Non-pigmented ciliary epithelial cell (primary cell): Measurements from ENCODE around the gene PRCC.
"Not testable (repeated sequence)": the region's sequence is repeated elsewhere in the genome, so short reads cannot be mapped to it uniquely, and the experiment has no call there.

Experiments
- DNase-seq: peaks from one replicate; pipeline ENCODE4 v3.0.0-alpha.2; 2010; ENCODE audit warnings: low read depth

The PRCC gene

DNA sequence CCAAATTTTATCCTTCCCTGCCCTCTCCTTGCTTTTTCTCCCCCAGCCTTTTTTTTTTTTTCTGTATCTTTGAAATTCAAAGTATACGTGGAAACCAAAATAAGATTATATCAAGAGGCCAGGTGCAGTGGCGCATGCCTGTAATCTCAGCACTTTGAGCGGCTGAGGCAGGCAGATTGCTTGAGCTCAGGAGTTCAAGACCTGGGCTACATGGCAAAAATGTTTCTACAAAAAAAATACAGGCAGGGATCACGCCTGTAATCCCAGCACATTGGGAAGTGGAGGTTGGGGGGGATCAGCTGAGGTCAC, 6.6 kb upstream of the PRCC start:
- no peak for DNase-seq

DNA sequence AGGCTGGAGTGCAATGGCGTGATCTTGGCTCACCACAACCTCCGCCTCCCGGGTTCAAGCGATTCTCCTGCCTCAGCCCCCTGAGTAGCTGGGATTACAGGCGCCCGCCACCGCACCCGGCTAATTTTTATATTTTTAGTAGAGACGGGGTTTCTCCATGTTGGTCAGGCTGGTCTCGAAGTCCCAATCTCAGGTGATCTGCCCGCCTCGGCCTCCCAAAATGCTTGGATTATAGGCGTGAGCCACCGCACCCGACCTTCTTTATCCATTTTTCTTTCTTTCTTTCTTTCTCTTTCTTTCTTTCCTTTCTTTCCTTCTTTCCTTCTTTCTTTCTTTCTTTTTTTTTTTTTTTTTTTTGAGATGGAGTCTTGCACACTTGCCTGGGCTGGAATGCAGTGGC, 2.2 kb upstream of the PRCC start:
- DNase-seq = not testable (repeated sequence)

DNA sequence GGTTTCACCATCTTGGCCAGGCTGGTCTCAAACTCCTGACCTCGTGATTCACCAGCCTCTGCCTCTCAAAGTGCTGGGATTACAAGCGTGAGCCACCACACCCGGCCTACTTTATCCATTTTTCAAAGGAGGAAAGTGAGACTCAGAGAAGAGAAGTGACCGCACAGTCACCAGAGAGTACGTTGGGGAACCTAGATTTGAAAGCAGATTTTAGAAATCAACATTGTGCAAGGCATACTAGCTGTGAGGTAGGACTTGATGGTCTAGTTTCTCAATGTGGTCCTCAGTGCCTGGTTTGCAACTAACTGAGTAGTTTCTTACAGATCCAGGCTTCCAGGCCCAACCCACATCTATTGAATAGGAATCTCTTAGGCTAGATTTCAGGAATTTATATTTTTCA, 1.7 kb upstream of the PRCC start:
- DNase-seq = no peak

DNA sequence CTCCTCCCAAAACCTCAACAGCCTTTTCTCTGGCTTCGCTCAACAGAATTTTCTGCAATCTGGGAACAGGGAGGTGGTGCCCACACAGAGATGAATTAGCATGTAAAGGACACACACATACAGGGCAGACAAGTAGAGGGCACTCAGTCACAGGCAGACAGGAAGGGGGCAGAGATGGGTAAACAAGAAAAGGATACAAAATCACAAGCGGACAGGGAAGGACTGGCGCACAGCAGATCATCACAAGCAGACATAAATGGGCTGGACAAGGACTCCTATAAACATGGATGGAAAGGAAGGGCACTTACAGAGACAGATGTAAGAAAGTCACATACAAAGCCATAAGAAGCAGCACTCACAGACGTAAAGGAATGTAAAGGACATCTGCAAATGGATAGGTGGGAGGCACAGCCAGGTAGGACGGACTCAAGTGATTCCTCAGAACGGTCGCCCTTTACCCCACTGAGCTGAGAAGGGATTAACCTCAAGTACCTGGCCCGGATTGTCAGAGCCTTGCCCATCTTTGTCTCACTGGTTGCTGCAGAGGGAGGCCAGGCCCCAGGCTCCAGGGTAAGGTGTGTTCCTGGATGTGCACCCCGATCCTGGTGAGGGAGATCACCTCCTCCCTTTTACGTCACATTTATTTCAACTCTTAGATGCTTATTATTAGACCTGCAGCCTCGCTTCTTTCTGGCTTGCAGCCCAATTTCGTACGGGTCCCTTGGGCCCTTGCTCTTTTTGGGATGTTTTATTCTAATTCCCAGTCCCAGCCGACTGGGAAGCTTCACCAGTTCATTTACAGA, 836 bp upstream of the PRCC start:
- DNase-seq = no peak

DNA sequence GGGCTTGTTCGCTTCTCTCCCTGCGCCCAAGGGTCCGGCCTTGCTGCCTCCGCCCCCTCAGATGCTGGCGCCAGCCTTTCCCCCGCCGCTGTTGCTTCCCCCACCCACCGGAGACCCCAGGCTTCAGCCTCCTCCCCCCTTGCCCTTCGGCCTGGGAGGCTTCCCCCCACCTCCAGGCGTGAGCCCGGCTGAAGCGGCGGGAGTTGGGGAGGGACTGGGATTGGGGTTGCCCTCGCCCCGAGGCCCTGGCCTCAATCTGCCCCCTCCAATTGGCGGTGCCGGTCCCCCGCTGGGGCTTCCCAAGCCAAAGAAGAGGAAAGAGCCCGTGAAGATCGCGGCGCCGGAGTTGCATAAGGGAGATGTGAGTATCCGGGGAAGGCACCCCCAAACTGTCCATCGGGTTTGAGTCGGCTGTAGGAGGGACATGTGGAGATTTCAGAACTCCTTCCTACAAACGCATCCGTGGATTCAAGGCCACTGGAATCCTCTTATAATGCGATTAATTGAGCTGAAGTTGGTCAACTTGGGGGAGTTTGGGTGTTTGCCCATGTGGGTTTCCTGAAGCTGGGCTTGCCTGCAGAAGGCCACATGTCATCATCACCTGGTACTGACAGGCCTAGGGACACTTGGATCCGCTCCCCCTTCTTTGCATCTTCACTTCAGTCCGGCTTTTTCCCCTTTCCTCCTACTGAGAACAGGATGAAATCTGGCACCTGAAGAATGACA, 707 bp downstream of the PRCC start:
- DNase-seq = no peak

DNA sequence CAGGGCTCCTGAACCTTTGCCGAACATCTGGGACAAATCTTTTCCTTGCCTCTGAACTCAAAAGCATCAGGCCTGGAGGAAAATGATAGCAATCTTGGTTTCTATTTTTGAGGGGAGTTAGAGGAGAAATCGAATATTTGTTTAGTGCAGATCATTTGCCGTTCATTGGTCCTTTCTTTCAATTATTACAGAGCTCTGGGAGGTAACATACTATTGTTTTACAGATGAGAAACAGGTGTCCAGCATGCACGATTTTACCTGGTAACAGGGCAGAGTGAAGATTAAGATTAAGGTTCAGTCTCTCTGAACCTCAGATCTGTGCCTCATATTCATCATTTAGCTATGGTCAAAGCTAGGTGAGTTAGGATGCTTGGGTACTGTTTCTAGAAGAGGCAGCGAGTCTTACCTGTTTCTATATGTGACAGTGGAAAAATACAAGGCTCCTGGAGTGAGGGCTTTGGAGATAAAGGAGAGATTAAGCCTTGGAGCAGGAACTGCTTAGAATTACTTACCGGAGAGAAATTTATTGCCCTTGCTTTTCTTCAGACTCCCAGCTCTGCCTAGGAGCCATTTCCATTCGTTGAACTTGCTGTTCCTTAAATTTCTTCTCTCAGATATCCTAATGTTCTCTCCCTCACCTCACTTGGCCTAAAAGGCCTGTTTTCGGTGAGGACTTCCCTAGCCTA, 1.4 kb downstream of the PRCC start:
- no peak for DNase-seq

DNA sequence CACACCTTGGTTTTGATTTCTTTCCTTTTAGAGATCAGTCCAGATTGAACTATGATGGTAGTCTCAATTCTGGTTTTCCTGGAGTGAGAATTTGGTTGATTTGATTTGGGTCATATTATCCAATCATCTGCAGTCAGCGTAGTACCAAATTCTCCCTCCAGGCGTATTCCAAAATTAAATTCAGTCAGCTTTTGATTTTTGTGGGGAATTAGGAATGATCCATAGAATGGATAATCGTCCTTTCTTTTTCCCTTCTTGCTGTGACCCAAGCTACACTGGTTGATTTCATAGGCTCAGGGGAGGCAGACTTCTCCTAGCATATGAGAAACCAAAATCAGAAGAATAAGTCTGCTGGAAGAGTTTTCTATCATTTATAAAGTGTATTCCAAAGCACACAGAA, 4.9 kb downstream of the PRCC start:
- no peak for DNase-seq

DNA sequence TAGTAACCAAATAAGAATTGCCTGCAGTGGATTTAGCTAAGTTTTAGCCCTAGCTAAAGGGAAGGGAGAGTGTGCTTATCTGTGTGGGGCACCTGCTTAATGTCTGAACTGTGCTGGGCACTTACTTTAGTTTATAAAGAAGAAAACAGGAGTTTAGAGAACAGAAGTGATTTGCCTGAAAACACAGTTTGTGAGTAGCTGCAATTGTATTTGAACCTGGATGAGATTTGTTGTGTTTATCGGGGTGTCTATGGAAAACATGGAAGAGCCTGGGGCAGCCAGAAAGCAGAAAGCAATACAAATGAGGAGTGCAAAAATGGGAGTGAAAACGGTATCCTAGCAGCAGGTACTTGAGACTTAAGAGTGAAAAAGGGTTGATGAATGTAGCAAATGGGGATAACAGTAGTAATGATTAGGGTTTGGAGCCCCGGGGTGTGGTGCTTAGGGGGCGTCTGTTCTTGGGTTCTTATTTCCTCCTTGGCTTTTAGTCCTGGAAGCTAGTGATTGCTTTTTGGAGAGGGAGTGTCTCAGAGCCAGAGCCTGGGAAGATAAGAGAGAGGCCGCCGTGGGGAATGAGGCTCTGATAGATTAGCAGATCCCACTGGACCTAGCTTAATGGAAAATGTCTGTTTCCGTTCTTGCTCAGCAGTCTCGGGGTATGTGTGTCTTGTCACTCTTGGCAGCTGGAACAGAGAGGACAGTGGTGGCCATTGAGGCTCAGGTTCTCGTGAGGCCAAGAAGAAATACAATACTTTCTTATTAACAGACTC, 5.6 kb downstream of the PRCC start:
- no peak for DNase-seq

DNA sequence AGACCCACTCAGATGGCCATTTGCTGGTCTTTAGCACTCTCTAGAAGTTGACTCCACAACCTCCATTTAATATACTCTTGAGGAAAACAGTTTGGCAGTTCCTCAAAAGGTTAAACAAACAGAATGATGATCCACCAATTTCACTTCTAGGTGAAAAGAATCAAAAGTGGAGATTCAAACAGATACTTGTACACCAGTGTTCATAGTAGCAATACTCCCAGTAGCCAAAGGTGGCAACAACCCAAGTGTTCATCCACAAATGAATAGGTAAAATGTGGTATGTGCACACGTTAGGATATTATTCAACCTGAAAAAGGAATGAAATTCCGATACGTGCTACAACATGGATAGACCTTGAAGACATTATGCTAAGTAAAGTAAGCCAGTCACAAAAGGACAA, 6.3 kb downstream of the PRCC start:
- DNase-seq = no peak

DNA sequence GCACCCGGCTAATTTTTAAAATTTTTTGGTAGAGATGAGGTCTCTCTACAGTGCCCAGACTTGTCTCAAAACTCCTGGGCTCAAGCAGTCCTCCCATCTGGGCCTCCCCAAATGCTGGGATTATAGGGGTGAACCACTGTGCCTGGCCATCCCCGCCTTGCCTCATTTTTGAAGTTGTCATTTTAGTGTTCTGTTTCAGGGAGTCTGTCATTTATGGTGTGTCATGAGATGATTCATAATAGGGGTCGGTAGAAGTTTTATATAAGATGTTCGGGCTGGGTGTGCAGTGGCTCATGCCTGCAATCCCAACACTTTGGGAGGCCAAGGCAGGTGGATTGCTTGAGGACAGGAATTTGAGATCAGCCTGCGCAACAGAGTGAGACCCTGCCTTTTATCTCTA, 8.5 kb downstream of the PRCC start:
- DNase-seq = no peak

DNA sequence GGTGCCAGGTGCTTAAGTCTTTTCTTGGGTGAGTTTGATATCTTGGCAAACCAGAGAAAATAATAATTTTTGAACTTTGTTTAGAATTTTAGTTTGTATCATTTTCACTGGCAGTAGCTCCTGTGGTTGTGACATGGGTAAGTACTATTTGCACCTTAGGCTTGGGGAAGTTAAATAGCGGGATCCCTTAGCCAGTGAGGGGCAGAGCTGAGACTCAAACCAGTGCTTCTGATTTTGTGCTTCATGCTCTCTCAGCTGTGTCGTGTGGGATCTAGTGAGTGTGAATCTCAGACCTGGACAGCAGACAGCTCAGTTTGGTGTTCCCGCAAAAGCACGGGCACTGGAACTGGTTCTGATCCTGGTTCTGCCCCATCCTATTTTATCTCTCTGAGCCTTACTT, 9.6 kb downstream of the PRCC start:
- no peak for DNase-seq

DNA sequence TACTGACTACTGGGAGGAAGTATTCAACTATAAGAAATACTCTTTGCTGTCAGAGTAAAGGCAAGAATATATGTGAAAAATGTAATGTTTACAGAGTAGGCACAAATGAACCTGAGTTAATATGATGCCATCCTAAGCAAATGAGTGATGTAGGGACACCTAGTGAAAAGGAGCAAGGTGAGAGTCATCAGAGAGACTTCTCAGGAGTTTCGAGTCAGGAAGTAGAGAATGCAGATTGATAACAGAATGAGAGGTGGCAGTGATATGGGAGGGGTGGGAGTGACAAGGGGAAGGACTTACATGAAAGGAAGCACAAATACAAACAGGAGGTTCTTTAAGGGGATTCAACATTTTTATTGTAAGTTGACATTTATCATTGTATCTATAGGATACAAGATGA, 10.2 kb downstream of the PRCC start:
- DNase-seq = no peak

DNA sequence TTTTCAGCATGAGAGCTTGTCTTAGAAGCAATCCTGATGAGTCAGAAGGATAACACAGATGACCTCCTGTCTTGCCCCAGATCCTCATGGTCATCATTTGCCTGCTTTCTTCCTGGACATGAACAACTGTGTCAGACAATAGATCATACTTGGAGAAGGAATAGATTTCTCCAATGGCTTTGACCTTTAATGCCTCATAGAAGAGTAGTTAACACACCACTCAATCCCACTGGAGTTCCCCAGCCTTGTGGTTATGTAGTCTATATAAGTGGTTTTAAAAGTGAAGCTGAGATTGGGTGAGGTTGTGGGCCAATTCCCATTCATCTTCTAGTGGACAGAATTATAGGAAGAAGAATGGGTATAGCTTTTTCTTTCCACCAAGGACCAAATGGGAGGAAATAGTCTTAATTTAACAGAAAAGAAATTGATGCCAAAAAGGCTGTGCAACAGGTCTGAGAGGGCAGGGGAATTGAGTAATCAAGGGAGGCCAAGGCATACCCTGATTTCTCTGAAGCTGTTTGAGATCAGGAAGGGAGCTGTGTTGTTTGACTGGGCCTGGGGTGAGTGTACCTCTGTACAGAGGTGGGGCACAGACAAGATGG, 14.4 kb downstream of the PRCC start:
- no peak for DNase-seq

DNA sequence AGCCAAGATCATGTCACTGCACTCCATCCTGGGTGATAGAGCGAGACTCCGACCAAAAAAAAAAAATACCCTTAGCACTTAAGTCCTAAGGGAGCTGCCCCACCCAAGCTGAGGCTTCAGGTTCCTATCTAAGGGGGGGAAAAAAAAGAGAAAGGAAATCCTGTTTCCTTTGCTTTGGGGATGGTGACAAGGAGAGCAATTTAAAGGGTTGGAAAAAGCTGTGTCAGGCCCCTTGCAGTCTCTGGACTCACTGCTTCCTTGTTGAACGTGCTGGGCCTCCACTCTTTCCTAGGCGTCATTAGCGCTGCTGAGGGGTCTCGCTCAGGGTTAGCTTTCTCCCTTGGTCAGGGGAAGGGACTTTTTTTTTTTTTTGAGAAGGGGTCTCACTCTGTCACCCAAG, 18.1 kb downstream of the PRCC start:
- DNase-seq = no peak

DNA sequence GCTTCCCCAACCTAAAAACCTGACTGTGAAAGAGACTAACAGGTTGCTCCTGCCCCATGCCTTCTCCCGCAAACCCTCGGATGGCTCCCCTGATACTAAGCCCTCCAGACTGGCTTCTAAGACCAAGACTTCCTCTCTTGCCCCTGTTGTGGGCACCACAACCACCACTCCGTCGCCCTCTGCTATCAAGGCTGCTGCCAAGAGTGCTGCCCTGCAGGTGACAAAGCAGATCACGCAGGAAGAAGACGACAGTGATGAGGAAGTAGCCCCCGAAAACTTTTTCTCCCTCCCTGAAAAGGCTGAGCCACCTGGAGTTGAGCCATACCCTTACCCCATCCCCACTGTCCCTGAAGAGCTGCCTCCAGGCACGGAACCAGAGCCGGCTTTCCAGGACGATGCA, 19.3 kb downstream of the PRCC start:
- DNase-seq = no peak

DNA sequence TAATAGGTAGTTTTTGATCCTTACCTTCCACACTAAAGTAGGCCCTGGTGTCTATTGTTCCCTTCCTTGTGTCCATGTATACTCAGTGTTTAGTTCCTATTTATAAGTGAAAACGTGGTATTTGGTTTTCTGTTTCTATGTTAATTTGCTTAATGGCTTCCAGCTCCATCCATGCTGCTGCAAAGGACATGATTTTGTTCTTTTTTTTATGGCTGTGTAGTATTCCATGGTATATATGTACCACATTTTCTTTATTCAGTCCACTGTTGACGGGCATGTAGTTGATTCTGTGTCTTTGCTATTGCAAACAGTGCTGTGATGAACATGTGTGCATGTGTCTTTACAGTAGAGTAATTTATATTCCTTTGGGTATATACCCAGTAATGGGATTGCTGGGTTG, 20.8 kb downstream of the PRCC start:
- no peak for DNase-seq

DNA sequence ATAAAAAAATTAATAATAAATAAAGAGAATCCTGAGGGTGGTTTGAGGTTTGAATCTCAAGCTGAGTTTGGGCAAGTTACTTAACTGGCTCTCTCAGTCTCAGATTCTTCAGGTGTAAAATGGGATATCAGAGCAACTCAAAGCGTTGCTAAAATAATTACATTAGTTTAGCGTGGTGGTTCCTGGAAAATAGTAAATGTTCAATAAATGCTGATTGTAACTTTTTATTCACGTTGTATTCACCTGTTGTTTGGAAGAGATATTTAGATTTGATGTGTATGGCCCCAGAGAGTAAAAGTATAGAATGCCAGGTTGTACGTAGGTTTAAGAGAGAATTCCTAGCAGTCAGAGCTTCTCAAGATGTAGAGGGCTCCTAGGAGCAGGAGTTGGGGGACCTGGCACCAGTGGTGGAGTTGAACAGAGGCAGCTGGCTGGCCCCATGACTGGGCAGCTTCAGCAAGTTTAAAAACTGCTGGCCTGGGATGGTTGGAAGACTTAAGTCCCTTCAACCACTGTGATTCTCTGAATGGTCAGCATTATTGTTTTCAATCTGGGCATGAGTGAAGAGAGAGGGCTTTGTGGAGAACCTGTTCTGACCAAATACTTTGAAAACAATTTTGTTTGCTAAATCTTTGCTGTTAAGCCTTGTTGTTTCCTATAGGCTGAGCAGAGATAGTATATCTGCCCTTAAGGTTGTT, 22.4 kb downstream of the PRCC start:
- DNase-seq = no peak

DNA sequence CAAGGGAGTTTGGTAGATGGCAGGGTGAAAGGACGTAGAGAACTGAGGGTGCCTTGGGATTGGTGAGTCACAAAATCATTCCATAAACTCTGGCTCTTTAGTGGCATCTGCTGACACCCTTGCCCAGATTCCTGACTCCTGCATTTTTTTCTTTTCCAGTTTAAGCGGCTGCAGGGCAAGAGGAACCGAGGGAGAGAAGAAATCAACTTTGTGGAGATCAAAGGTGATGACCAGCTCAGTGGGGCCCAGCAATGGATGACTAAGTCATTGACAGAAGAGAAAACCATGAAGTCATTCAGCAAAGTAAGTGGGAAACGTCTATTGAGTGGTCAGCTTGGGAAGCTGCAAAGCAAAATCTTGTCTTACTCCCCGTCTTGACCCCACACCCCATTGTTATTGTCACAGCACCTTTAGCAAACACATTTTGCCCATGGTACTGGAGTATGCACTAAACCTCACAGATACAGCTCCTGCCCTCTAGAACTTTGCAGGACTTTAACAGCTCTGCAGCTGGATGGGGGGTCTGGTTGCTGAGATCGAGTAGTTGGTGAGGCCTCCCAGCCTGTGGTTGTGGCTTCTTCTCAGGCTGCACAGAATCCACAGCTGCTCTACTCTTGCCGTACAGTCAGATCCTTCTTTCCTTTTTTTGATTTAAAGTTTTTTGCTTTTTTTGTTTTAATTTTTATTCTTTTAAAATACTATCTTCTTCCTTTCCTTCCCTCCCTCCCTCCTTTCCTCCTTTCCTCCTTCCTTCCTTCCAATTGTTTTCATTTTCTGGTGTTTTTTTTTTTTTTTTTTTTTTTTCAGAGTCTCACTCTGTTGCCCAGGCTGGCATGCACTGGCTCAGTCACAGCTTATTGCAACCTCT, 27.4 kb downstream of the PRCC start:
- no peak for DNase-seq

DNA sequence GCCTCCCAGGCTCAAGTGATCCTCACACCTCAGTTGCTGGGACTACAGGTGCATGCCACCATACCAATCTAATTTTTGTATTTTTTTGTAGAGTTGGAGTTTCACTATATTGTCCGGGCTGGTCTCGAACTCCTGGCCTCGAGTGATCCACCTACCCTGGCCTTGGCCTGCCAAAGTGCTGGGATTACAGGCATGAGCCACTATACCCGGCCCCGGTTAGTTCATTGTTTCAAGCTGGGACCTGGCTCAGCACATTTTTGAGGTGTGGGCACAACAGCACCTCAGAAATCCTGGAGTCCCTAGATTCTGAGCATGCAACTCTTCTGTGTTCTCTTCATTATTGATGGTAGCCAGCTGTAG, 28.0 kb downstream of the PRCC start:
- no peak for DNase-seq

DNA sequence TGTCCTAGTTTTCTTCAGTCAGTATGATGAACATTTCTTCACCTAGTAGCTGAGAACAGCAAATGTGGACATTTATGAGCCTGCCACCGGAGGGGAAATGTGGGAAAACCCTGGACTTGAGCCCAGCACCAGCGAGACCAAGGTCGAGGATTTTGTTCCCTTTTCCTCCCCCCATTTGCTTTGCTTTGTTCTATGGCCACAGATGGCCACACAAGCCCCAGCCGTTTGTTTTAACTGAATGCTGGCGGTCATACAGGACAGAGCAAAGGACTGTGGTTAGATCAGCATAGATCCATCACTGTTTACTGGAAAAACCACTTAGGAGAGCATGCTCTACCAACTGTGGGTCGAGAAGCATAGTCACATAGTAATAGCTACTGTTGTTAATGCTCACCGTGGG, 28.5 kb downstream of the PRCC start:
- no peak for DNase-seq
